ENCODE measurements around the gene PLAC1. TPM values are rescaled to one million over a fixed set of nuclear protein-coding genes. Genes with fewer than 3 reads are reported as not detected.

The PLAC1 gene
- total and polyA plus RNA-seq, 8 donors: 0.18 to 0.77 (median 0.46) TPM; not detected in 2

DNA sequence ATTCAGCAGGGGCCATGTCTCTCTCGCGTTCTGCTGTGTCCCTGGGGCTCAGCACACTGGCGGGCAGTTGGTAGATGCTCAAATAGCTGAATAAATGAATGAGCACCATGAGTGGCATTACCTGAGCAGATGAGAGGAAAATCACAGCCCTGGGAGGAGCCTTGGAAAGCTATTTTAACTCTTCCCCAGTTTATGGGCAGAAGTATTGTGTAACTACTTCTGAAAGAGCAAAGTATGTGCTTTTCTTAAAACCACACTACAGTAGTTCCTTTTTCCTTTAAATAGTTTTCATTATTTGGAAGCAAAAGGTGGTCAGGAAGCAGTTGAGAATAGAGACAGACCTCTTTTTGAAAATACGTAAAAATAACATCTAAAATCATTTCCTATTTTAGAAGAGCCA, 3.0 kb upstream of the PLAC1 start:
- no peak for DNase-seq
- intact Hi-C loops (cut with DNase I): no loop called here
- peaks cover 0 to 4% of the 10 kb centered on the region in 2 donors for H3K27me3 ChIP-seq
- H3K4me3 ChIP-seq: no peak overlapping the region
- no peaks in the 10 kb centered on the region for H3K36me3 ChIP-seq
- ATAC-seq: peak; percentile 87
- H3K27ac ChIP-seq: peak overlapping the region in 1 of 2 donors; percentile 65
- no peaks in the 10 kb centered on the region for H3K9me3 ChIP-seq
- no peak for TF ChIP-seq CTCF (IDR thresholded peaks at IDR 0.05)
- H3K4me1 ChIP-seq: no peaks in the 10 kb centered on the region

GRCh38 chrX:134660627-134661026, 2.4 kb upstream of the PLAC1 start:
- Histone ChIP-seq H3K36me3 (no peaks in the 10 kb centered on the region), H3K4me3 (no peak overlapping the region), H3K9me3 (no peaks in the 10 kb centered on the region), H3K27me3 (peaks cover 0 to 4% of the 10 kb centered on the region in 2 donors), H3K4me1 (no peaks in the 10 kb centered on the region), H3K27ac (no peak overlapping the region)
- DNase-seq: no peak
- intact Hi-C loops (cut with DNase I): no loop called here
- TF ChIP-seq CTCF (IDR thresholded peaks at IDR 0.05): no peak
- ATAC-seq: peak; percentile 37

- ATAC-seq: no peak
- DNase-seq: no peak
- H3K9me3 ChIP-seq: no peaks in the 10 kb centered on the region
- no peak for TF ChIP-seq CTCF (IDR thresholded peaks at IDR 0.05)
- no peaks in the 10 kb centered on the region for H3K4me1 ChIP-seq
- H3K4me3 ChIP-seq: no peak overlapping the region
- no peak overlapping the region for H3K27ac ChIP-seq
- no peaks in the 10 kb centered on the region for H3K36me3 ChIP-seq
- intact Hi-C loops (cut with DNase I): no loop called here
- H3K27me3 ChIP-seq: peaks cover 0 to 4% of the 10 kb centered on the region in 2 donors
These were observed 1.5 kb upstream of the PLAC1 start for GRCh38 chrX:134659761-134660160.

DNA sequence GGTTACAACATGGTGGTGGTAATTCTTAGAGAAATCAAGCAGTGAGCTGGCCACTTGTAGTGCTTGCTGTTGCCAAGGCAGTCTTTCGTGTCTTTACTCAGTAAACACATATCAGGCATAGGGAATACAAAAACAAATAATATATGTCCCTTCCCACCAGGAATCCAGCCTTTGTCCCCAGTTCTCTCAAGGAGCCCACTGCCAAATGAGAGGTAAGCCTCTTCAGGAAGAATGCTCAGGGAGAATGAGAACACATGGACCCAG, 421 bp upstream of the PLAC1 start:
- DNase-seq (no peak), ATAC-seq (peak; percentile 29)
- TF ChIP-seq CTCF (IDR thresholded peaks at IDR 0.05): no peak
- Histone ChIP-seq H3K9me3 (no peaks in the 10 kb centered on the region), H3K4me1 (no peaks in the 10 kb centered on the region), H3K36me3 (no peaks in the 10 kb centered on the region), H3K4me3 (no peak overlapping the region), H3K27ac (no peak overlapping the region), H3K27me3 (peaks cover 0 to 4% of the 10 kb centered on the region in 2 donors)
- intact Hi-C loops (cut with DNase I): no loop called here

DNA sequence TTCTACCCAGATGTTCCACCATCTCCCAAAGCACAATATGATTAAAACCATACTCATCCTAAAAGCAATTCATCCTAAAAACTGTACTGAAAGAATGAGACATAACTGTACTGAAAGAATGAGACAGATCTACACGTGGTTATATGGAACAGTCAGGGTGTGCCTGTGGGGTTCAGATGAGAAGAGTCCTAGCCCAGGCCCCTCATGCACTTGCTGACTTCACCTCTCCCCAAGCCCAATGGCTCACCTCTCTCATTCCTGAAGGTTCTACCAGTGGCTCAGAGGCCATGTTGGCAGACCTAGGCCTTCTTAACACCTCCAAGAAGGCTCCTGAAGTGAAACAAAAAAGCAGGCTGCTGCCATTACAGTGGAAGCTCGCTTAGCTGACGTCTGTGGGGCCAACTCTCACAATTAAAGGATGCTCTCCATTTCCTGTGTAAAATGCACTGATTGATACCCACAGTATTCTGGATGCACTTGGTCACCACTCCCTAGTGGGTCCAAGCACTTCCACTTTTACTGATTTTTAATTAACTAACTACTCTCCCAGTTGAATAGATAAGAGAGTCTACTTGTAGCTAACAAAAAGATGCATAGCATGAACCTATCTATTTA, 3.8 kb downstream of the PLAC1 start:
- Histone ChIP-seq H3K27me3 (no peaks in the 10 kb centered on the region), H3K36me3 (no peaks in the 10 kb centered on the region), H3K4me3 (no peak overlapping the region), H3K9me3 (no peaks in the 10 kb centered on the region), H3K4me1 (no peaks in the 10 kb centered on the region), H3K27ac (no peak overlapping the region)
- no peak for ATAC-seq
- TF ChIP-seq CTCF (IDR thresholded peaks at IDR 0.05): no peak
- no peak for DNase-seq
- intact Hi-C loops (cut with DNase I): no loop called here

Measured in left lung (tissue), 10 donors.